Endothelial cell of umbilical vein (primary cell): ENCODE data around the gene DDX42.

Experiments
- CTCF ChIP-seq, 2 donors: IDR thresholded peaks; 1 replicate in 1 of 2; 2 replicates in 1 of 2; pipeline ENCODE4 v1.5.1; 2011; ENCODE audit warnings: low read length in 2 of 2, mild to moderate bottlenecking in 2 of 2, moderate library complexity in 2 of 2, control low read depth in 1 of 2, inconsistent platforms in 1 of 2, low read depth in 1 of 2; ENCODE audit not compliant: insufficient read depth in 1 of 2; ENCODE audit errors: extremely low read depth in 1 of 2
- EZH2 ChIP-seq: IDR thresholded peaks from 2 replicates; pipeline ENCODE4 v1.6.1; 2012; ENCODE audit warnings: borderline replicate concordance, low read depth, mild to moderate bottlenecking, moderate library complexity, low read length, inconsistent platforms; ENCODE audit not compliant: severe bottlenecking
- FOS ChIP-seq: IDR thresholded peaks from 2 replicates; pipeline ENCODE4 v1.6.1; 2011; ENCODE audit warnings: mild to moderate bottlenecking, low read length, moderate library complexity, borderline replicate concordance; ENCODE audit not compliant: insufficient read depth
- MAX ChIP-seq: IDR thresholded peaks from 2 replicates; pipeline ENCODE4 v1.6.1; 2011; ENCODE audit not compliant: insufficient read depth, insufficient read length
- POLR2A ChIP-seq: IDR thresholded peaks from 2 replicates; pipeline ENCODE4 v1.6.1; 2012; ENCODE audit warnings: low read depth, mild to moderate bottlenecking, control low read depth, low read length
- POLR2AphosphoS5 ChIP-seq: IDR thresholded peaks from 2 replicates; pipeline ENCODE4 v1.6.1; 2012; ENCODE audit warnings: low read depth, mild to moderate bottlenecking, control low read depth, low read length, moderate library complexity; ENCODE audit not compliant: insufficient read depth

GRCh38 chr17:63792055-63792729, 18.2 kb downstream of the DDX42 start:
- TF ChIP-seq CTCF (IDR thresholded peaks at IDR 0.05; ENCODE audit: extremely low read depth in 1 of 2, insufficient read depth in 1 of 2, low read depth in 1 of 2, low read length in 2 of 2) (no peak), MAX (no peak), POLR2AphosphoS5 (no peak), POLR2A (no peak), FOS (no peak), EZH2 (no peak)
